Ishikawa (cell line): ENCODE data around the gene TNIK.

Experiments
- CEBPB ChIP-seq: IDR thresholded peaks from 2 replicates; pipeline ENCODE4 v1.6.1; 2012
- CREB1 ChIP-seq: IDR thresholded peaks from 2 replicates; pipeline ENCODE4 v1.6.1; 2012; ENCODE audit warnings: low read depth
- EGR1 ChIP-seq: IDR thresholded peaks from 2 replicates; pipeline ENCODE4 v1.6.1; 2012
- EP300 ChIP-seq: IDR thresholded peaks from 2 replicates; pipeline ENCODE4 v1.6.1; 2012; ENCODE audit warnings: borderline replicate concordance
- FOXM1 ChIP-seq: IDR thresholded peaks from 2 replicates; pipeline ENCODE4 v1.6.1; 2012; ENCODE audit warnings: low read depth, borderline replicate concordance
- MAX ChIP-seq: IDR thresholded peaks from 2 replicates; pipeline ENCODE4 v1.6.1; 2012
- NFIC ChIP-seq: IDR thresholded peaks from 2 replicates; pipeline ENCODE4 v1.6.1; 2012
- RAD21 ChIP-seq: IDR thresholded peaks from 2 replicates; pipeline ENCODE4 v1.6.1; 2012; ENCODE audit warnings: low read depth
- REST ChIP-seq: IDR thresholded peaks from 2 replicates; pipeline ENCODE4 v1.6.1; 2012; ENCODE audit warnings: low read depth, mild to moderate bottlenecking
- TAF1 ChIP-seq: IDR thresholded peaks from 2 replicates; pipeline ENCODE4 v1.6.1; 2012; ENCODE audit warnings: low read depth, mild to moderate bottlenecking
- TCF12 ChIP-seq: IDR thresholded peaks from 2 replicates; pipeline ENCODE4 v1.6.1; 2012; ENCODE audit warnings: low read depth
- TEAD4 ChIP-seq: IDR thresholded peaks from 2 replicates; pipeline ENCODE4 v1.6.1; 2012
- USF1 ChIP-seq: IDR thresholded peaks from 2 replicates; pipeline ENCODE4 v1.6.1; 2012
- YY1 ChIP-seq: IDR thresholded peaks from 2 replicates; pipeline ENCODE4 v1.6.1; 2012; ENCODE audit warnings: low read depth
- ZBTB7A ChIP-seq: IDR thresholded peaks from 2 replicates; pipeline ENCODE4 v1.6.1; 2012; ENCODE audit warnings: low read depth

TNIK gene

GRCh38 chr3:171286580-171287249 lies 173.5 kb downstream of the TNIK start:
- no peak for TF ChIP-seq CEBPB
- no peak for TF ChIP-seq NFIC
- TF ChIP-seq ZBTB7A = no peak
- no peak for TF ChIP-seq CREB1

GRCh38 chr3:171285287-171285686 lies 174.9 kb downstream of the TNIK start:
- TF ChIP-seq TEAD4 (no peak), YY1 (no peak), TAF1 (no peak), CREB1 (no peak), MAX (no peak), TCF12 (no peak), FOXM1 (no peak), ZBTB7A (no peak), CEBPB (no peak), RAD21 (no peak), EP300 (no peak), USF1 (no peak), EGR1 (no peak), REST (no peak), NFIC (no peak)

- TF ChIP-seq FOXM1 (no peak), RAD21 (no peak), TEAD4 (no peak), REST (no peak), MAX (no peak), TAF1 (no peak), USF1 (no peak), CEBPB (no peak), EP300 (no peak), EGR1 (no peak), NFIC (no peak), YY1 (no peak), ZBTB7A (no peak), TCF12 (no peak), CREB1 (no peak)
Measured at GRCh38 chr3:171284308-171285075, 175.7 kb downstream of the TNIK start.

- TF ChIP-seq RAD21 (no peak), FOXM1 (no peak), TEAD4 (no peak), YY1 (no peak)
Measured at GRCh38 chr3:171283848-171284222, 176.4 kb downstream of the TNIK start.

- no peak for TF ChIP-seq YY1
- TF ChIP-seq TAF1 = no peak
- no peak for TF ChIP-seq EGR1
Measured at GRCh38 chr3:171283183-171283847, 176.9 kb downstream of the TNIK start.

GRCh38 chr3:171282041-171282440 lies 178.2 kb downstream of the TNIK start:
- TF ChIP-seq TEAD4 (no peak), TCF12 (no peak), MAX (no peak), FOXM1 (no peak), RAD21 (no peak), REST (no peak), USF1 (no peak), EGR1 (no peak), NFIC (no peak), ZBTB7A (no peak), YY1 (no peak), EP300 (no peak)
